Neural progenitor cell (in vitro differentiated cells): ENCODE measurements around the gene CPM.

ENCODE experiments used
- EZH2 ChIP-seq: fragments of 200-600 bp; sonication (generic); IDR thresholded peaks from 2 replicates; pipeline ENCODE4 v1.6.1; 2017; ENCODE audit warnings: antibody characterized with exemption, mild to moderate bottlenecking, moderate library complexity
- EZH2phosphoT487 ChIP-seq: fragments of 200-600 bp; sonication (generic); IDR thresholded peaks from 2 replicates; pipeline ENCODE4 v1.6.1; 2017; ENCODE audit warnings: antibody characterized with exemption
- TF ChIP-seq, protein P1 (sequence below): fragments of 200-600 bp; sonication (generic); IDR thresholded peaks from 2 replicates; pipeline ENCODE4 v1.5.1; 2017; ENCODE audit warnings: antibody characterized with exemption, mild to moderate bottlenecking

DNA sequence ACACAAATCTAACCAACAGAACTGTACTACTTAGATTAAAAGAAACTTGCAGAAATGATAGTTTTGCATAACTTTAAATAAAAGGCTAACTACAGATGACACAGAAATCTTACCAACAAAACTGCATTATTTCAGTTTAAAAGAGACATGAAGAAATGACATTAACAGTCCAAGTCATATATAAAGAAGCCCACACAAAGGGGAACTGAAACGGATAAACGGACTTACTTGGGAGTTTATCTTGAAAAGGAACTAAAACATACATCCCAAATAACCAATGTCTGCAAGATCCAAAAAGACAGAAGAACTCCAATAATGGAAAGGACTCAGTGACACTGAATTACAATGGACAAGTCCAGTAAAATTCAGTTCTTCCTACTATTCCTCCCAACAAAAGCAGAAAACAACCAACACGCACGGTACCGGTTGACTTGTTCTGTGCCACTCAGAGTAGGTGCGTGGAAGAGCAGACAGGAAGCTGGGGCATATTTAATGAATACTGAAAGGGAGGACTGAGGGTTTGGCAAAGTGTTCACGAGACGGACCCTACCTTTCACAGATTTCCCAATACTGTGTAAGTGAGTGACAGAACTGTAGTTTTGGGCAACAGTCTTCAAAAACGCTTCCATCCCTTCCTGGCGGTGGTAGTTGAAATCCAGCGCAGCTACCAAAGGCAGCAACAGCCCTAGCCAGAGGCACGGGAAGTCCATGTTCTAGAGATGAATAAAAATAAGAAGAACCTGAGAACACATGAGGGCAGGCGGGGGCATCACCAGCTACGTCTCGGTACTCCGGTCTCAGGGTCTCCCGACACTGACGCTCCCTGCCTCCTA lies 627 bp downstream of the CPM start:
- TF ChIP-seq, protein P1, sequence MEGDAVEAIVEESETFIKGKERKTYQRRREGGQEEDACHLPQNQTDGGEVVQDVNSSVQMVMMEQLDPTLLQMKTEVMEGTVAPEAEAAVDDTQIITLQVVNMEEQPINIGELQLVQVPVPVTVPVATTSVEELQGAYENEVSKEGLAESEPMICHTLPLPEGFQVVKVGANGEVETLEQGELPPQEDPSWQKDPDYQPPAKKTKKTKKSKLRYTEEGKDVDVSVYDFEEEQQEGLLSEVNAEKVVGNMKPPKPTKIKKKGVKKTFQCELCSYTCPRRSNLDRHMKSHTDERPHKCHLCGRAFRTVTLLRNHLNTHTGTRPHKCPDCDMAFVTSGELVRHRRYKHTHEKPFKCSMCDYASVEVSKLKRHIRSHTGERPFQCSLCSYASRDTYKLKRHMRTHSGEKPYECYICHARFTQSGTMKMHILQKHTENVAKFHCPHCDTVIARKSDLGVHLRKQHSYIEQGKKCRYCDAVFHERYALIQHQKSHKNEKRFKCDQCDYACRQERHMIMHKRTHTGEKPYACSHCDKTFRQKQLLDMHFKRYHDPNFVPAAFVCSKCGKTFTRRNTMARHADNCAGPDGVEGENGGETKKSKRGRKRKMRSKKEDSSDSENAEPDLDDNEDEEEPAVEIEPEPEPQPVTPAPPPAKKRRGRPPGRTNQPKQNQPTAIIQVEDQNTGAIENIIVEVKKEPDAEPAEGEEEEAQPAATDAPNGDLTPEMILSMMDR = no peak
- TF ChIP-seq EZH2 = no peak
- peak; percentile 61 for TF ChIP-seq EZH2phosphoT487
